ENCODE data around the gene PTCH2.

The PTCH2 gene

DNA sequence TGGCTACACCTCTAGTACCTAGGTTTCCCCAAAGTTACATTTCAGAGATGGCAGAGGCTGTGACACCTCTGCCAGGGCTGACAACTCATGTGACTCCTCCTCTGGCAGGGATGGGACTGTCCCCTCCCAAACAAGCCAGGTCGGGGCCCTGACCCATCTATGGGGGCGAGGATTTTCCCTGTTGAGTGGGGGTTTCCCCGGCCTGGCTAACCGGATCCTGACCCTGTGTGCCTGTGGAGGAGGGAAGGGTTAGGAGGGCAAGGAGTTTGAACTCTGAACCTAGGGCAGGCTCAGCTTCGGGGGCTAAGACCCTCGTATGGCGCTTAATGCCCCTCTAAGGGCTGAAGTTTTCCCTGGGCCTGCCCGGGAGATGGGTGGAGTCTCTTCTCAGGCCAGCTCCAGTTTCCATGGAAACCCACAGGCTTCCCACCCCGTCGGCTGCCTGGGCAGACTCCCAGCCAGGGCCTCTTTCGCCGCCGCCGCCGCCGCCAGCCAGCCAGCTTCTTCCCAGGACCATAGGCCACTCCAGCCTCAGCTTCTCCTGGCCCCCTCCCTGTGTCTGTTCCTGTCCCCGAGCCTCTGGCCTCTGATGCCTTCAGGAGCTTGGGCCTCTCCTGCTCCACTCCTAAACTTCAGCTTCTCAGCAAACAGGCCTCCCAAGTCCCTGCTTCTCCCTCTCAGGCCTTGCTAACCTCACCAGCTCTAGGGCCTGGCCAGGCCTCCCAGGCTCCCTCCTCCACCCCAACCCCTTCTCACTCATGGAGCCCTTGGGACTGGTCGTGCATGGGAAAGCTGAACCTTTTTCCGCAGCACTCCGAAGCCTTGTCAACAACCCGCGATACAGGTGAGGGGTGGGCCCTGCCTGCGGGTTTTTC lies 34.8 kb downstream of the PTCH2 start, which contains the start of gene BTBD19:
TSS of gene BTBD19 (plus strand) at position 461 of the 875 bp plus-strand sequence. CDS start at position 759, 298 bp downstream.
- H3K4me3 ChIP-seq (ENCODE audit: low read depth, low read length): peak within 1 kb of the TSS; percentile 23; the same call in 1 of the 2 replicates

DNA sequence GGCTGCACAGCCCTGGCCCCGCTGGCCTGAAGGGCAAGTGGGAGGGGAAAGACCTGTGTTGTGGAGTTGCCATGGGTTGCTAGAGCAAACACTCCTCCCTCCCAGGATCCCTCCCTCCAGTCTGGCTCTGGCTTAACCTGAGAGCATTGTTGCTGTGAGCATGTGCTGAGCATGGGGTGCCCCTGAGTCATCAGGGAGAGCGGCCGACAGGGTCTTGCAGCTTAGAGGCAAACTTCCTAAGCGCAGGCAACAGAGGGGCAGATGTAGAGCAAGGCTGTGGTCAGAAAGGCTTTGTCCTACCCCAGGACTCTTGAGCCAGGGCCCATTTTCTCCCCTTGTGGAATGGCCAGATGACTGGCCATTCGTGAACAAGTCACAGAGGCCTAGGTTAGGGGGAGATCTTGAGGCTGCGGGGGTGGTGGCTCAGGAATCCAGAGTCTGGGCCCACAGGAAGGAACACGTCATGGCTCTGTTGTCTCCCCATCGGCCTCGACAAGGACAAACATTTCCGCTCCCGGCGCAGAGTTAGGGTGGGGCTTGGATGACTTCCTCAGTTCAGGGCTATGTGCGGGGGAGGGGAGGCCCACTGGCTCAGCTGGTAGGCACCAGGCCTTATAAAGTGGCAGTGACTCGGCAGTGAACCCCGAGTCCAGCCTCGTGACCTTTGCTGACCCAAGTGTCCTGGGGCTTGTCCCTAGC lies 35.5 kb downstream of the PTCH2 start:
- peaks cover 33% of the 10 kb centered on the region for H3K36me3 ChIP-seq (ENCODE audit: control insufficient read depth, insufficient read depth, low read length)
- H3K4me1 ChIP-seq (ENCODE audit: control insufficient read depth, insufficient read depth, low read length): peaks cover 33% of the 10 kb centered on the region
- H3K4me3 ChIP-seq (ENCODE audit: low read depth, low read length): no peak overlapping the region
- H3K9me3 ChIP-seq (ENCODE audit: control insufficient read depth, insufficient read depth, low read length): no peaks in the 10 kb centered on the region
- H3K27ac ChIP-seq (ENCODE audit: low read depth, low read length): peak overlapping the region; percentile 98
- peak overlapping the region; percentile 67 for H3K9ac ChIP-seq (ENCODE audit: low read depth, low read length)
- no peaks in the 10 kb centered on the region for H3K27me3 ChIP-seq (ENCODE audit: control insufficient read depth, insufficient read depth, low read length)

More for the DNA sequence above, 34.8 kb downstream of the PTCH2 start, which contains the start of gene BTBD19:
- H3K27ac ChIP-seq (ENCODE audit: low read depth, low read length): peak within 1 kb of the TSS; percentile 98
- peak within 1 kb of the TSS; percentile 67 for H3K9ac ChIP-seq (ENCODE audit: low read depth, low read length)
- 0 out of 2 replicates have a peak, but pooled peaks cover 4% of the 10 kb centered on the region for H3K27me3 ChIP-seq (ENCODE audit: control insufficient read depth, insufficient read depth, low read length)
- peaks cover 38% of the 10 kb centered on the region for H3K4me1 ChIP-seq (ENCODE audit: control insufficient read depth, insufficient read depth, low read length)
- H3K9me3 ChIP-seq (ENCODE audit: control insufficient read depth, insufficient read depth, low read length): no peaks in the 10 kb centered on the region
- peaks cover 25% of the 10 kb centered on the region for H3K36me3 ChIP-seq (ENCODE audit: control insufficient read depth, insufficient read depth, low read length)

DNA sequence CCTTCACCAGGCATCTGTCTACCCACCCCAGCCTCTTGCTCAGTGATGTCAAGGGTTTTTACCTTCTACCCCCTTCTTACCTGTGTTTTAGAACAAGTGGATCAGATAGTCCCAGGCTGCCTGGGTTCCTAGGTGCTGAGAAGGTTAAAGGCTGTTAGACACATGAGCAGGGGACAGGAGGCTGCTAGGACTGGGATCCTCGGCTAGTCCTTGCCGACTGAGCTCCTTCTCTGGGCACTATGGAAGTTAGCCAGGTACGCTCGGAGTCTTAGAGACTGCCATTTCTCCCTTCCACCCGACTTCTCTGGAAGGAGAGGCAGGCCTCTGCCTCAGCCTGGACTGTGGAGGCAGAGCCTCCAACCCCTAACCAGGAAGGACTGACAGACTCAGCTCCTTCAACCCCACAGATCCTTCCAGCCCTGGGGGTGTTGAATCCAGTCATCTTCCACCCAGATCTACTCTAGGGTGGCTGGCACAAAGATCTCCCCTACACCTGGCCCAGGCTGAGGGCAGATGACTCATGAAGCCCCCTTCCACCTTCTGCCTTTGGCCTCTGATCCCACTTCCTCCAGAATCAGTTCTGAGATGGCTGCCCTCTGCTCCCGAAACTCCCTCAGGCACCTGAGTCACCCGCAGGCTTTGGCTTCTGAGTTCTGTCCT lies 36.2 kb downstream of the PTCH2 start, which contains the start of gene DYNLT4:
TSS of gene DYNLT4 (minus strand) at position 648 of the 660 bp plus-strand sequence. CDS start 683 bp downstream, outside the sequence.
- Histone ChIP-seq H3K4me1 (ENCODE audit: control insufficient read depth, insufficient read depth, low read length) (peaks cover 33% of the 10 kb centered on the region), H3K27me3 (ENCODE audit: control insufficient read depth, insufficient read depth, low read length) (no peaks in the 10 kb centered on the region), H3K9me3 (ENCODE audit: control insufficient read depth, insufficient read depth, low read length) (no peaks in the 10 kb centered on the region), H3K4me3 (ENCODE audit: low read depth, low read length) (no peak within 1 kb of the TSS), H3K36me3 (ENCODE audit: control insufficient read depth, insufficient read depth, low read length) (peaks cover 39% of the 10 kb centered on the region), H3K9ac (ENCODE audit: low read depth, low read length) (peak within 1 kb of the TSS; percentile 67), H3K27ac (ENCODE audit: low read depth, low read length) (peak within 1 kb of the TSS; percentile 98)

DNA sequence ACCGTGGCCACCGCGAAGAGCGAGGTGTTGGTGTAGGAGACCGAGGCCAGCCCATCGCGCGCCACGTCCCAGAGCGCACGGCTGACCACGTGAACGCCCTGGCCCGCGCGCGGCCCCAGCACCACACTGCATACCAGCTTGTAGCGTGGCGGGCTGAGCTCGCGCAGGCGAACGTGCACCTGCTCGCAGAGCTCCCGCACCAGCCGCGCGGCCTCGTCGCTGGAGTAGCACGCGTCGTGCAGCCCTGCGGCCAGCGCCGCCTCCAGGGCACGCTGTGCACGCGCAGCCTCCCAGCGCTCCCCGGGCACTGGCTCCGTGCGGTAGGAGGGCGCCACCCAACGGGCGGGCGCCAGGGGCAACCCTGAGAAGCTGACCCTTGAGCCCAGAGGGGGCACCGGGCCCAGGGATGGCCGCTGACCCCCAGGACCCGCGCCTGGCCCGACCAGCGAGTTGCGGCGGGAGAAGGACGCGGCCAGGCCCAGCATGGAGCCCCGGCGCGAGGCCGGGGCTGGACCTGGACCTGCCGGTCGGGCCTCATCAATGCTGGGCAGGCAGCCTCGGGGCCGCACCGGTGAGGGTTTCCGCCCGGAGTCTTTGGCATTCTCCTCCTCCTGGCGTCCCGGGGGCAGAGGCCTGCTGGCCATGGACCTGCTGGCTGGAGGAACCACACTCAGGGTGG lies 36.9 kb downstream of the PTCH2 start:
- Histone ChIP-seq H3K27me3 (ENCODE audit: control insufficient read depth, insufficient read depth, low read length) (no peaks in the 10 kb centered on the region), H3K27ac (ENCODE audit: low read depth, low read length) (peak overlapping the region; percentile 98), H3K4me1 (ENCODE audit: control insufficient read depth, insufficient read depth, low read length) (peaks cover 33% of the 10 kb centered on the region), H3K9ac (ENCODE audit: low read depth, low read length) (no peak overlapping the region), H3K9me3 (ENCODE audit: control insufficient read depth, insufficient read depth, low read length) (no peaks in the 10 kb centered on the region), H3K36me3 (ENCODE audit: control insufficient read depth, insufficient read depth, low read length) (peaks cover 40% of the 10 kb centered on the region), H3K4me3 (ENCODE audit: low read depth, low read length) (no peak overlapping the region)

DNA sequence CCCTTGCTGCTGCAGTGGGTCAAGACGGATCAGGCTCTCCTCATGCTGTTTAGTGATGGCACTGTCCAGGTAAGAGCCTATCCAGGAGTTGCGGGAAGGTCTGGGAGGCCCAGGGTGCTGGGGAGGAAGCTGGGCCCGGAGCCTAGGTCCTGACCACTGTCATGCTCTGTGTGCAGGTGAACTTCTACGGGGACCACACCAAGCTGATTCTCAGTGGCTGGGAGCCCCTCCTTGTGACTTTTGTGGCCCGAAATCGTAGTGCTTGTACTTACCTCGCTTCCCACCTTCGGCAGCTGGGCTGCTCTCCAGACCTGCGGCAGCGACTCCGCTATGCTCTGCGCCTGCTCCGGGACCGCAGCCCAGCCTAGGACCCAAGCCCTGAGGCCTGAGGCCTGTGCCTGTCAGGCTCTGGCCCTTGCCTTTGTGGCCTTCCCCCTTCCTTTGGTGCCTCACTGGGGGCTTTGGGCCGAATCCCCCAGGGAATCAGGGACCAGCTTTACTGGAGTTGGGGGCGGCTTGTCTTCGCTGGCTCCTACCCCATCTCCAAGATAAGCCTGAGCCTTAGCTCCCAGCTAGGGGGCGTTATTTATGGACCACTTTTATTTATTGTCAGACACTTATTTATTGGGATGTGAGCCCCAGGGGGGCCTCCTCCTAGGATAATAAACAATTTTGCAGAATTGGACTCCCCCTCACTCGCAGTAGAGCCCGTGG lies 37.6 kb downstream of the PTCH2 start:
- Histone ChIP-seq H3K9me3 (ENCODE audit: control insufficient read depth, insufficient read depth, low read length) (no peaks in the 10 kb centered on the region), H3K36me3 (ENCODE audit: control insufficient read depth, insufficient read depth, low read length) (peaks cover 40% of the 10 kb centered on the region)

DNA sequence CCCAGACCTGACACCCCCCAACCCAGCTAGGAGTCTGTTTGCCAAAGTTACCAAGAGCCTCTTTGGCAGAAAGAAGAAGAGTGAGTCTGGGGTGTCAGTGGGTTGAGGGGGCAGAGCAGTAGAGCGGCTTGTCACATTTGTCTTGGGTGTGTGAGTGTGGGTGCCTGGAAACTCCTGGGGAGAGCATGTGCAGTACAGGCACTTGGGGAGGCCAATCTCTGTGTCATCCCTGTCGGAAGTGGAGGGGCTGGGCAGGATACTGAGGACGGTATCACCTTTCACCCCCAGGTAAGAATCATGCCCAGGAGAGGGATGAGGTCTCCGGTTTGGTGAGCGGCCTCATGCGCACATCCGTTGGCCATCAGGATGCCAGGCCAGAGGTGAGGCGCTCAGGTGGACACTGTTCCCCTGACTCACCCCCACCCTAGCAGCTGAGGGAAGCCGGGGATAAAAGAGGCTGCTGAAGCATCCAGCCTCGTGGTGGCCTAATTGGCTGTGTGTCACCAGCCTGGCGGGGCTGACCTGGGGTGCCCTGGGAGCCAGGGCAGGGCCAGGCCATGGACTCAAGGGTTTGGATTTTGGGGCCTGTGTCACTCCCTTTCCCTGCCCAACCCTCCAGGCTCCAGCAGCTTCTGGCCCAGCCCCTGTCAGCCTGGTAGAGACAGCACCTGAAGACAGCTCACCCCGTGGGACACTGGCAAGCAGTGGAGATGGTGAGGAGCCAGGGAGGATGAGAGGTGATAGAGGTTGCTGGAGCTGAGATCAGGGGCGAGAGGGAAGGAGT lies 39.5 kb downstream of the PTCH2 start:
- H3K9ac ChIP-seq (ENCODE audit: low read depth, low read length): no peak overlapping the region

More for the DNA sequence above, 37.6 kb downstream of the PTCH2 start:
- H3K27ac ChIP-seq (ENCODE audit: low read depth, low read length): no peak overlapping the region
- no peak overlapping the region for H3K4me3 ChIP-seq (ENCODE audit: low read depth, low read length)
- peaks cover 4% of the 10 kb centered on the region for H3K27me3 ChIP-seq (ENCODE audit: control insufficient read depth, insufficient read depth, low read length)
- peaks cover 33% of the 10 kb centered on the region for H3K4me1 ChIP-seq (ENCODE audit: control insufficient read depth, insufficient read depth, low read length)
- no peak overlapping the region for H3K9ac ChIP-seq (ENCODE audit: low read depth, low read length)

DNA sequence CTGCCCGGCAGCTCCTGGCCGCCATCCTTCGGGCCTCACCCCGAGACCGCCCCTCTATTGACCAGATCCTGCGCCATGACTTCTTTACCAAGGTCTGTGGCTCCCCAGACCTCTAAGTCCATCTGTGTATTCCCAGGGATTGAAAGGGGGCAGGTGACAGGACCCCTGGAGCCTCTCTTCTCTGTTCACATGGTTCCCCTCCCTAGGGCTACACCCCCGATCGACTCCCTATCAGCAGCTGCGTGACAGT lies 40.1 kb downstream of the PTCH2 start:
- H3K9me3 ChIP-seq (ENCODE audit: control insufficient read depth, insufficient read depth, low read length): no peaks in the 10 kb centered on the region
- H3K36me3 ChIP-seq (ENCODE audit: control insufficient read depth, insufficient read depth, low read length): peaks cover 40% of the 10 kb centered on the region
- H3K9ac ChIP-seq (ENCODE audit: low read depth, low read length): no peak overlapping the region
- peaks cover 14% of the 10 kb centered on the region for H3K4me1 ChIP-seq (ENCODE audit: control insufficient read depth, insufficient read depth, low read length)
- peaks cover 4% of the 10 kb centered on the region for H3K27me3 ChIP-seq (ENCODE audit: control insufficient read depth, insufficient read depth, low read length)
- H3K4me3 ChIP-seq (ENCODE audit: low read depth, low read length): no peak overlapping the region
- no peak overlapping the region for H3K27ac ChIP-seq (ENCODE audit: low read depth, low read length)

More for the DNA sequence above, 39.5 kb downstream of the PTCH2 start:
- Histone ChIP-seq H3K27ac (ENCODE audit: low read depth, low read length) (no peak overlapping the region), H3K27me3 (ENCODE audit: control insufficient read depth, insufficient read depth, low read length) (peaks cover 4% of the 10 kb centered on the region), H3K9me3 (ENCODE audit: control insufficient read depth, insufficient read depth, low read length) (no peaks in the 10 kb centered on the region), H3K4me3 (ENCODE audit: low read depth, low read length) (no peak overlapping the region), H3K36me3 (ENCODE audit: control insufficient read depth, insufficient read depth, low read length) (peaks cover 40% of the 10 kb centered on the region), H3K4me1 (ENCODE audit: control insufficient read depth, insufficient read depth, low read length) (peaks cover 19% of the 10 kb centered on the region)

DNA sequence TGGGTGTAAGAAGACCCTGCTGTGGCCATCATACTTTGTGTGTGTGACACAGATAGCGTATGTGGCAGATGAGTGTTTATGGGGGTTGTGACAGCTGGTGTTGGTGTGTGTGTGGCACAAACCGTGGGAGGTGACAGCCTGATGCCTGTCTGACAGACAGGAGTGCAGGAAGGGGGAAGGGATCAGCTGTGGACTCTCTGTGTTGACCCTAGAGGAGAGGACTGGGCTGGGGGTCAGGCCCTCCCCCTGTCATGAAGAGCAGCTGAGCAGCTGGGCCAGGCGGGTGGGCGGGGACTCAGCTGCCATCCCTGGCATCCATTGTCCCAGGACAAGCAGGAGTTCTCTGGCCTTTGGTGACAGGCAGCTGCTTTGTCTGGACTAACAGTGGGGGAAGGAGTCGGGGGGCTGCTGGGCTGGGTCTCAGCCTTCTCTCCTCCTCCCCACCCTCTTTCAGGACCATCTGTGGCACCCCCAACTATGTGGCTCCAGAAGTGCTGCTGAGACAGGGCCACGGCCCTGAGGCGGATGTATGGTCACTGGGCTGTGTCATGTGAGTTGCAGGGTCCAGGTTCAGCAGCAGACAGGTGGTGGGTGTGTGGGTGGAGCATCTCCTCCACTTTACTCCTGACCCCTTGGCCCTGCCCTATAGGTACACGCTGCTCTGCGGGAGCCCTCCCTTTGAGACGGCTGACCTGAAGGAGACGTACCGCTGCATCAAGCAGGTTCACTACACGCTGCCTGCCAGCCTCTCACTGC lies 40.6 kb downstream of the PTCH2 start:
- H3K36me3 ChIP-seq (ENCODE audit: control insufficient read depth, insufficient read depth, low read length): peaks cover 40% of the 10 kb centered on the region
- H3K9ac ChIP-seq (ENCODE audit: low read depth, low read length): no peak overlapping the region
- no peak overlapping the region for H3K27ac ChIP-seq (ENCODE audit: low read depth, low read length)
- peaks cover 4% of the 10 kb centered on the region for H3K27me3 ChIP-seq (ENCODE audit: control insufficient read depth, insufficient read depth, low read length)
- peaks cover 9% of the 10 kb centered on the region for H3K4me1 ChIP-seq (ENCODE audit: control insufficient read depth, insufficient read depth, low read length)
- H3K9me3 ChIP-seq (ENCODE audit: control insufficient read depth, insufficient read depth, low read length): no peaks in the 10 kb centered on the region
- H3K4me3 ChIP-seq (ENCODE audit: low read depth, low read length): no peak overlapping the region; the same call in 1 of the 2 replicates

Data from HUES48 (cell line).